PFSK-1 (cell line): ENCODE results near the gene CDK5R1.

Experiments used
- POLR2AphosphoS5 ChIP-seq: IDR thresholded peaks from 2 replicates; pipeline ENCODE4 v1.6.1; 2012; ENCODE audit warnings: low read depth, mild to moderate bottlenecking, control low read depth, low read length, moderate library complexity
- TAF1 ChIP-seq: IDR thresholded peaks from 2 replicates; pipeline ENCODE4 v1.6.1; 2012; ENCODE audit warnings: low read length, control low read depth, borderline replicate concordance; ENCODE audit not compliant: insufficient read depth

- TF ChIP-seq POLR2AphosphoS5 (no peak), TAF1 (no peak)
Measured at GRCh38 chr17:32510466-32510865, 23.7 kb downstream of the CDK5R1 start.
